A673 (cell line): ENCODE data around the gene WNK1. TPM values are rescaled to one million over a fixed set of nuclear protein-coding genes. Genes with fewer than 3 reads are reported as not detected.

ENCODE experiments used
- BruUV-seq: library from RNA; stranded (reverse); fragments of 400-500 nt; replicated peaks from 2 replicates; lab custom pipeline; 2021; lab: Mats Ljungman, UMichigan
- CTCF ChIA-PET: fragments of 300-600 bp; sonication (Branson Sonifier 250); formaldehyde crosslinking; loops from one replicate; lab custom pipeline; 2022; ENCODE audit warnings: antibody characterized with exemption; lab: Charles Lee
- POLR2A ChIA-PET: fragments of 300-600 bp; sonication (Branson Sonifier 250); formaldehyde crosslinking; loops from one replicate; lab custom pipeline; 2022; ENCODE audit warnings: antibody characterized with exemption; ENCODE audit not compliant: low non-redundant PET; lab: Charles Lee
- DNase-seq: peaks from one replicate; pipeline ENCODE4 v3.0.0-alpha.2; 2015; ENCODE audit warnings: low spot score
- H3K27ac ChIP-seq: fragments of 200-600 bp; sonication (generic); 2 replicates; pipeline ENCODE4 v1.5.1; 2016; ENCODE audit warnings: mixed run types, low read depth, mild to moderate bottlenecking, mixed read lengths, antibody characterized with exemption, low read length; ENCODE audit not compliant: poor library complexity, severe bottlenecking
- H3K27me3 ChIP-seq: fragments of 200-600 bp; sonication (generic); replicated peaks from 2 replicates; pipeline ENCODE4 v1.6.1; 2017; ENCODE audit warnings: mixed run types, low read depth, mild to moderate bottlenecking, mixed read lengths, antibody characterized with exemption, low read length; ENCODE audit not compliant: insufficient read depth, poor library complexity
- H3K36me3 ChIP-seq: fragments of 200-600 bp; sonication (generic); 2 replicates; pipeline ENCODE4 v1.6.1; 2016; ENCODE audit warnings: mixed run types, mild to moderate bottlenecking, mixed read lengths, antibody characterized with exemption, low read length; ENCODE audit not compliant: insufficient read depth, poor library complexity, severe bottlenecking
- H3K4me1 ChIP-seq: fragments of 200-600 bp; sonication (generic); 2 replicates; pipeline ENCODE4 v1.6.1; 2017; ENCODE audit warnings: mixed run types, mild to moderate bottlenecking, mixed read lengths, antibody characterized with exemption, low read length; ENCODE audit not compliant: insufficient read depth, poor library complexity, severe bottlenecking
- H3K4me3 ChIP-seq: fragments of 200-600 bp; sonication (generic); 2 replicates; pipeline ENCODE4 v1.5.1; 2016; ENCODE audit warnings: low read depth, mixed run types, mild to moderate bottlenecking, mixed read lengths, low read length; ENCODE audit not compliant: poor library complexity, severe bottlenecking
- H3K9me3 ChIP-seq: fragments of 200-600 bp; sonication (generic); 2 replicates; pipeline ENCODE4 v1.6.1; 2016; ENCODE audit warnings: mixed run types, low read depth, mild to moderate bottlenecking, mixed read lengths, antibody characterized with exemption, low read length; ENCODE audit not compliant: poor library complexity, severe bottlenecking
- EZH2 ChIP-seq: fragments of 200-600 bp; sonication (generic); IDR thresholded peaks from 2 replicates; pipeline ENCODE4 v1.6.1; 2017; ENCODE audit warnings: borderline replicate concordance, low read depth, mild to moderate bottlenecking, mixed read lengths, antibody characterized with exemption, low read length; ENCODE audit not compliant: poor library complexity, severe bottlenecking
- intact Hi-C: fragments of 100-400 bp; cut with micrococcal nuclease; formaldehyde crosslinking; loops from one replicate; pipeline ENCODE4 v1.10.0; 2022; ENCODE audit not compliant: unreplicated experiment
- total RNA-seq: library from RNA; stranded (reverse); gene quantifications from 2 replicates; pipeline ENCODE4 v1.2.3, GENCODE V29; 2021
- TF ChIP-seq, protein P1 (sequence below): fragments of 300-800, 200-600 bp; sonication (generic); conservative IDR thresholded peaks from 2 replicates; pipeline ENCODE4 v1.5.1; 2017; ENCODE audit warnings: low read depth, mild to moderate bottlenecking, antibody characterized with exemption, low read length, moderate library complexity, mixed read lengths

WNK1 gene
- total RNA-seq, 1 experiment from 2014 or later, result 161 TPM

- ChIA-PET CTCF (no interaction called here), POLR2A (no interaction called here)
- no peak overlapping the region for H3K4me3 ChIP-seq
- no peak overlapping the region for H3K27ac ChIP-seq
- intact Hi-C loops, result no loop called here
- TF ChIP-seq, protein P1, sequence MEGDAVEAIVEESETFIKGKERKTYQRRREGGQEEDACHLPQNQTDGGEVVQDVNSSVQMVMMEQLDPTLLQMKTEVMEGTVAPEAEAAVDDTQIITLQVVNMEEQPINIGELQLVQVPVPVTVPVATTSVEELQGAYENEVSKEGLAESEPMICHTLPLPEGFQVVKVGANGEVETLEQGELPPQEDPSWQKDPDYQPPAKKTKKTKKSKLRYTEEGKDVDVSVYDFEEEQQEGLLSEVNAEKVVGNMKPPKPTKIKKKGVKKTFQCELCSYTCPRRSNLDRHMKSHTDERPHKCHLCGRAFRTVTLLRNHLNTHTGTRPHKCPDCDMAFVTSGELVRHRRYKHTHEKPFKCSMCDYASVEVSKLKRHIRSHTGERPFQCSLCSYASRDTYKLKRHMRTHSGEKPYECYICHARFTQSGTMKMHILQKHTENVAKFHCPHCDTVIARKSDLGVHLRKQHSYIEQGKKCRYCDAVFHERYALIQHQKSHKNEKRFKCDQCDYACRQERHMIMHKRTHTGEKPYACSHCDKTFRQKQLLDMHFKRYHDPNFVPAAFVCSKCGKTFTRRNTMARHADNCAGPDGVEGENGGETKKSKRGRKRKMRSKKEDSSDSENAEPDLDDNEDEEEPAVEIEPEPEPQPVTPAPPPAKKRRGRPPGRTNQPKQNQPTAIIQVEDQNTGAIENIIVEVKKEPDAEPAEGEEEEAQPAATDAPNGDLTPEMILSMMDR, result no peak
- TF ChIP-seq EZH2, result no peak
- peaks cover 8% of the 10 kb centered on the region for H3K4me1 ChIP-seq
- DNase-seq, result peak; percentile 22
- no TSS peak for BruUV-seq
- no peaks in the 10 kb centered on the region for H3K27me3 ChIP-seq
- no peaks in the 10 kb centered on the region for H3K9me3 ChIP-seq
- peaks cover 67% of the 10 kb centered on the region for H3K36me3 ChIP-seq
Observed at GRCh38 chr12:897386-897785, 145.0 kb downstream of the WNK1 start.

DNA sequence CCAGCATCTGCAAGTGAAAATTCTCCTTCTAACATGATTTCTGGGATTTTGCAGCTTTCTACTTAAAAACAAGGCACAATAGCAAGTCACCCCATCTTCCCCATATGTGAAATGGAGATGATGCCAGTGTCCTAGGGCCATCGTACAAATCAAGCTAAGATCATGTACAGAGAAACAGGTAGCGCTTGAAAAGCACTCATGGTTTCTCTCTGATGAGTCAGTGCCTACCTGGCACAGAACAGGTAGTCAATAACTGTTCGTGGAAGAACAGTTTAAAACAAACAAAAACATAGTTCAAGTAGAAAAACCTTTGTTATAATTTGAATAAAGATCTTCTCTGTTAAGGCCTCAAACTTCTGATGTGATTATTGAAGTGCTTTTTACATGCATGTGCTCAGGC lies 150.2 kb downstream of the WNK1 start:
- H3K27me3 ChIP-seq, result no peaks in the 10 kb centered on the region
- H3K36me3 ChIP-seq, result peaks cover 57% of the 10 kb centered on the region
- DNase-seq, result no peak
- TF ChIP-seq, protein P1, result no peak
- TF ChIP-seq EZH2, result no peak
- H3K4me1 ChIP-seq, result peaks cover 26% of the 10 kb centered on the region
- no peaks in the 10 kb centered on the region for H3K9me3 ChIP-seq
- intact Hi-C loops, result no loop called here
- H3K4me3 ChIP-seq, result no peak overlapping the region
- H3K27ac ChIP-seq, result no peak overlapping the region
- CTCF ChIA-PET, result no interaction called here
- no TSS peak for BruUV-seq
- POLR2A ChIA-PET, result no interaction called here

DNA sequence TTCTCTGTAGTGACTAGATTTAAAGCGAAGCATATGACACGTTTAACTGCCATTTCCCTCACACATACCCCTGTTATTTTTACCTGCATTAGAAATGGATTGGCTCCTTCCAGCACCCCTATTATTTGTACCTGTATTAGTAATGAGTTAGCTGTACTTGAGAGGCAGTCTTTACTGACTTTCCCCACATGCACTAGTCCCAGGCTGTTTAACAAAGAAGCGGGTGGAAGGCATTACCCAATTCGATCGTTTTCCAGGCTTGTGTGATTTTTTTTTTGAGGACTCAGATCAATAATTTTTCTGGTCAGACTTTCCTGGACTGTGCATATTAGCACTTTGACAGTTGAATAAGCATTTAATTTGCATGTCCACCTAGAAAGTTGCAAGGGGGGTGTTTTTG lies 150.7 kb downstream of the WNK1 start:
- TF ChIP-seq EZH2, result no peak
- TF ChIP-seq, protein P1, result no peak
- intact Hi-C loops, result no loop called here
- no peak for DNase-seq
- H3K4me3 ChIP-seq, result no peak overlapping the region
- H3K27me3 ChIP-seq, result no peaks in the 10 kb centered on the region
- peaks cover 23% of the 10 kb centered on the region for H3K4me1 ChIP-seq
- H3K9me3 ChIP-seq, result no peaks in the 10 kb centered on the region
- ChIA-PET POLR2A (no interaction called here), CTCF (no interaction called here)
- BruUV-seq, result no TSS peak
- H3K36me3 ChIP-seq, result peaks cover 59% of the 10 kb centered on the region
- peak overlapping the region; percentile 47 for H3K27ac ChIP-seq
